ENCODE measurements around the gene PHF11.
"Not testable (repeated sequence)": the region's sequence is repeated elsewhere in the genome, so short reads cannot be mapped to it uniquely, and the experiment has no call there.

Gene PHF11

DNA sequence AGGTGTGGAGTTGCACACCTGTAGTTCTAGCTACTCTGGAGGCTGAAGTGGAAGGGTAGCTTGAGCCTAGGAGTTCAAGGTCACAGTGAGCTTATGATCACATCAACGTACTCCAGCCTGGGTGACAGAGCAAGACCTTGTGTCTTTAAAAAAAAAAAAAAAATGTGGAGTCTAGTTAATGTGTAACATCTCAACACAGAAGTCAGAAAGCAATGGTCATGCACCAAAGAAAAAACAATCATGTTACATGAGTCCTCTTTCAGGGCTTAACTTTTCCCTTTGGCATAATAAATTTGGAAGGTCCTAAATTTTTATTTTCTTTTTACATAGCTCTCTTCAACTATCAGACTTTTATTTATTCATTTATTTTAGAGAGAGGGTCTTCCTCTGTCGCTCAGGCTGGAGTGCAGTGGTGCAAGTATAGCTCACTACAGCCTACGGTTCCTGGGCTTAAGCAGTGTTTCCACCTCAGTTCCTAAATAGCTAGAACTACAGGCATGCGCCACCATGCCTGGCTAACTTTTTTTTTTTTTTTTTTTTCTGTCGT is 29.4 kb upstream of the PHF11 start:
- Histone ChIP-seq H3K4me3 (no peak overlapping the region), H3K27ac (no peak overlapping the region)
- DNase-seq (ENCODE audit: low spot score) = no peak
- TF ChIP-seq, protein P1, sequence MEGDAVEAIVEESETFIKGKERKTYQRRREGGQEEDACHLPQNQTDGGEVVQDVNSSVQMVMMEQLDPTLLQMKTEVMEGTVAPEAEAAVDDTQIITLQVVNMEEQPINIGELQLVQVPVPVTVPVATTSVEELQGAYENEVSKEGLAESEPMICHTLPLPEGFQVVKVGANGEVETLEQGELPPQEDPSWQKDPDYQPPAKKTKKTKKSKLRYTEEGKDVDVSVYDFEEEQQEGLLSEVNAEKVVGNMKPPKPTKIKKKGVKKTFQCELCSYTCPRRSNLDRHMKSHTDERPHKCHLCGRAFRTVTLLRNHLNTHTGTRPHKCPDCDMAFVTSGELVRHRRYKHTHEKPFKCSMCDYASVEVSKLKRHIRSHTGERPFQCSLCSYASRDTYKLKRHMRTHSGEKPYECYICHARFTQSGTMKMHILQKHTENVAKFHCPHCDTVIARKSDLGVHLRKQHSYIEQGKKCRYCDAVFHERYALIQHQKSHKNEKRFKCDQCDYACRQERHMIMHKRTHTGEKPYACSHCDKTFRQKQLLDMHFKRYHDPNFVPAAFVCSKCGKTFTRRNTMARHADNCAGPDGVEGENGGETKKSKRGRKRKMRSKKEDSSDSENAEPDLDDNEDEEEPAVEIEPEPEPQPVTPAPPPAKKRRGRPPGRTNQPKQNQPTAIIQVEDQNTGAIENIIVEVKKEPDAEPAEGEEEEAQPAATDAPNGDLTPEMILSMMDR (IDR thresholded peaks at IDR 0.05) = no peak

DNA sequence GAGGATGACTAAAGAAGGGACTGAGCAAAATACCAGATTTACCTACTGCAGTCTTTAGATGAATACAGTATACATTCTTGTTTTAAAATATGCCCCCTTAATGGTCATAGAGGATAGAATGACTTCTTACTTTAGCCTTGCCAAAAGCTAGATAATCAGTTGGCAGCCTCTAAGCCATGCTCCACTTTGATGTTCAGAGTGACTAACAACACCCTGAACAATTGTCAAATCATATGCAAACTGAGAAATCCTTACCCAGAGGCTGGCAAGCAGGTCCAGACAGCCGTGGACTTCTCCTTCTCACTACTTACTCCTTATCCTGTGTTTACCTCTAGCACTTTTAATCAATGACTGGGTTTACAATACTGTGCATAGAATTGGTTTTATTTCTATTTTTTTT is 23.6 kb upstream of the PHF11 start:
- DNase-seq (ENCODE audit: low spot score) = no peak
- TF ChIP-seq, protein P1 (IDR thresholded peaks at IDR 0.05) = no peak
- no peak overlapping the region for H3K27ac ChIP-seq

GRCh38 chr13:49476529-49476928 is 19.2 kb upstream of the PHF11 start:
- H3K4me3 ChIP-seq = no peak overlapping the region
- TF ChIP-seq, protein P1 (IDR thresholded peaks at IDR 0.05) = no peak
- no peak for DNase-seq (ENCODE audit: low spot score)
- no peak overlapping the region for H3K27ac ChIP-seq

More for the DNA sequence above, 23.6 kb upstream of the PHF11 start:
- H3K4me3 ChIP-seq = no peak overlapping the region

DNA sequence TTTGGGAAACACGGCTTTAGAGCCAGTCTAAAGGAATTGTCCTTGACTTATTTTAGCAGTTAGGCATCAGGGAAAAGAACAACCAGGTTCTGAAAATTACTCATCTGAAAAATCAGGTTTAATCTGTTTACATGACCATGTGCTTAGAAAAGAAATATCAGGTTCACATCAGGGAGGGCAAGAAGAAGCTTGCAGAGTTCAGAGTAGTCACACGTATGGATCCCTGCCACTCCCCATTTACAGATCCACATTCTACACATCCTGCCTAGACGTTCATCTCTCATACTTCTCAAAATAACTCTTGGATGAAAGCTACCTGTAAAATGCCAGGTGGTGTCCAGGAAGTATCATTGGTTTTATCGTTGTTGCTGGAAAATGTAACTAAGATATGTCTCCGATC is 14.0 kb upstream of the PHF11 start:
- TF ChIP-seq, protein P1 (IDR thresholded peaks at IDR 0.05) = no peak
- Histone ChIP-seq H3K4me3 (no peak overlapping the region), H3K27ac (no peak overlapping the region)
- no peak for DNase-seq (ENCODE audit: low spot score)

DNA sequence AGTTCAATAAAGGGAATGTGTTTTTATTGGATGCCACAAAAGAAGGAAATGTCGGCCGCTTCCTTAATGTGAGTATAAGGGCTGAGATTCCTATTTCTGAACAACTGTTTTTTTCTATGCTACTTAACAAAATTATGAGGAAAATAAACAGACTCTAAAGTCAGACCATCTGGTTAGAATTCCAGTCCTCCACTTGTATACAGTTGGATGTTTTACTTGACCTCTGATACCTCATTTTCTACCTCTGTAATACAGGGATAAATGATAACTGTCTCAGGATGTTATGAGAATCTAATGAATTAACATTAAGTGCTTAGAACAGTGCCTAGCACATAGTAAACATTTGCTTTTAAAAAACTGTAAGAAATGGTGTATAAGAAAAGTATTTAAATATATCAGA is 7.2 kb upstream of the PHF11 start:
- H3K27ac ChIP-seq = no peak overlapping the region
- H3K4me3 ChIP-seq = no peak overlapping the region
- TF ChIP-seq, protein P1 (IDR thresholded peaks at IDR 0.05) = no peak
- DNase-seq (ENCODE audit: low spot score) = no peak

DNA sequence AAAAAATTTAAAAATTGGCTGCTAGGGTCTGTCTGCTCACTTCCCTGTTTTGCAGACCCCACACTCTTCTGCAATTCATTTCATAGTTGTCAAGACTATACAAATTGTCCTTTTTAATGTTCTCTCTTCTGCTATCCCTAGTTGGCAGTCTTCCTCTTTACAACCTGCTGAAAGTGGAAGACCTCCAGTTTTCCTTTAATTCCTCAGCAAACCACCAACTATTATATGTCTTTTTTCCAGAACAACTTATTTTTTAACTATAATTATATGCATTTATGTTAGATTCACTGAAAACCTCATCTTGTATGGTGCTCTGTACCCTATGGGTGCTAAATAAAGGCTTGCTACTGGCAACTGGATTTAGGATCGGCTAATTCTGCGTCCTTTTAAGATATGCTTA is 1.1 kb upstream of the PHF11 start:
- Histone ChIP-seq H3K27ac (peak overlapping the region in 1 of 2 donors; percentile 91), H3K4me3 (peak overlapping the region; percentile 88)
- TF ChIP-seq, protein P1 (IDR thresholded peaks at IDR 0.05) = no peak
- no peak for DNase-seq (ENCODE audit: low spot score)

GRCh38 chr13:49496837-49497236 is 1.1 kb downstream of the PHF11 start:
- H3K27ac ChIP-seq = peak overlapping the region; percentile 91 to 99
- not testable (repeated sequence) for DNase-seq (ENCODE audit: low spot score)
- peak overlapping the region; percentile 88 for H3K4me3 ChIP-seq

DNA sequence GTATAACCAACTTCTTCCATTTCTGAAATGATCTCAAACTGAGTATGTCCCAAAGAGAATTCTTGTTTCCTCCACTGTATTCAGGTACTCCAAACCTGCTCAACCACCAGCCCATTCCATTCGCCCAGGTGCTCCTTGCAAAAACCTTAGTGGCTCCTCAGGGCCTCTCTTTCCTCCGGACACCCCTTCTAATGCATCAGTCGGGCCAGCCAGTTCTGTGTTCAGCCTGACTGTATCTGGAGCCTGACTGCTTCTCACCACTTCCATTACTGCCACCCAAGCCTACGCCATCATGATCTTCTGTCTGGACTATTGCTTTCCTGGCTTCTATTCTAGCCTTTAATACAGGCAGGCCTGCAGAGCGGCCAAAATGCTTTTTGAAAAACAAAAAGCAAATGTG is 1.5 kb downstream of the PHF11 start:
- TF ChIP-seq, protein P1 (IDR thresholded peaks at IDR 0.05) = no peak
- no peak for DNase-seq (ENCODE audit: low spot score)
- no peak overlapping the region for H3K4me3 ChIP-seq
- H3K27ac ChIP-seq = peak overlapping the region; percentile 1 to 99
